Neural crest cell (in vitro differentiated cells): ENCODE data around the gene KIF26B. TPM values are rescaled to one million over a fixed set of nuclear protein-coding genes. Genes with fewer than 3 reads are reported as not detected.

ENCODE experiments used
- DNase-seq: peaks from one replicate; pipeline ENCODE4 v3.0.0; 2021; ENCODE audit warnings: low read depth, mixed read lengths, low spot score
- H3K27ac Mint-ChIP-seq: one replicate; pipeline ENCODE4 v1.8.0; 2021; ENCODE audit warnings: mild to moderate bottlenecking, mixed read lengths; ENCODE audit not compliant: unreplicated experiment
- H3K27me3 Mint-ChIP-seq: 2 replicates; pipeline ENCODE4 v1.8.0; 2021; ENCODE audit warnings: low read depth, mild to moderate bottlenecking, mixed read lengths
- H3K36me3 Mint-ChIP-seq: 2 replicates; pipeline ENCODE4 v1.8.0; 2021; ENCODE audit warnings: low read depth, mild to moderate bottlenecking, mixed read lengths
- H3K4me1 Mint-ChIP-seq: 2 replicates; pipeline ENCODE4 v1.8.0; 2021; ENCODE audit warnings: mixed read lengths
- H3K4me3 Mint-ChIP-seq: one replicate; pipeline ENCODE4 v1.8.0; 2021; ENCODE audit warnings: mild to moderate bottlenecking, mixed read lengths
- H3K9me3 Mint-ChIP-seq: 2 replicates; pipeline ENCODE4 v1.8.0; 2021; ENCODE audit warnings: mixed read lengths
- total RNA-seq: library from RNA; stranded (reverse); gene quantifications from 2 replicates; pipeline ENCODE4 v1.2.1, GENCODE V29; 2021
- TF ChIP-seq, protein P1 (sequence below): fragments of 200-600 bp; sonication (generic); conservative IDR thresholded peaks from 2 replicates; pipeline ENCODE4 v1.5.0; 2021; ENCODE audit warnings: antibody characterized with exemption, mild to moderate bottlenecking

The KIF26B gene
- total RNA-seq, 1 donor from 2014 or later = 6.2 TPM

DNA sequence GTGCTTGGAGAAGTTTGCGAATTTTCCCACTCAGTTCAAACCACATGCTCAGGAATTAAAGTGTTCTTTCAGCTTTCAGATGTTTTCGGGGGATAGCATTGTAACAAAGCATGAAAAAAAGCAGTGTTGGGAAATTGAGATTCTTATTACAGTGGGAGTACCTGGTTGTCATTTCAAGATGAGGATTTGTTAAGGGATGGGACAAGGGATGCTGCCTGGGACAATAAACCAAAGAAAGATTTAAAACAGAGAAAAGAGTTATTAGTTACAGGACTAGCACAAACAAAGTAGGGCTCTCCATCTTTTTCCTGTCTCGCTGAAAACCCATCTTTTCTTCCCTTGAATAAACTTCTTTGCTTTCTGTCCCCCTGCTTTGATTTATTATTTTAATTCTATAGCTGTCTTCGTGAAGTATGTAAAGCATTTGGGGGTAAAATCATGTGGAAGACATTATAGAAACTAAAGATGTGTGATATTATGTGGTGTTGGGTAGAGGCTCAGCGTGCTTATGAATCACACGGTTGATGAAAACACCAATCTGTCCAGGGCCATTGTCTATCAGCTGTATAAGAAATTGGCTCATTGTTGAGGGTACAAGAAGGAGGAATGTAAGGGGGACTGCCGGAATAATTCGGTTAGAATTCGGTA lies 277.6 kb downstream of the KIF26B start:
- H3K4me3 Mint-ChIP-seq = no peak overlapping the region
- no peak for DNase-seq
- H3K4me1 Mint-ChIP-seq = peaks cover 14% of the 10 kb centered on the region
- peaks cover 3% of the 10 kb centered on the region for H3K9me3 Mint-ChIP-seq
- H3K27ac Mint-ChIP-seq = no peak overlapping the region
- H3K27me3 Mint-ChIP-seq = peaks cover 2% of the 10 kb centered on the region
- TF ChIP-seq, protein P1, sequence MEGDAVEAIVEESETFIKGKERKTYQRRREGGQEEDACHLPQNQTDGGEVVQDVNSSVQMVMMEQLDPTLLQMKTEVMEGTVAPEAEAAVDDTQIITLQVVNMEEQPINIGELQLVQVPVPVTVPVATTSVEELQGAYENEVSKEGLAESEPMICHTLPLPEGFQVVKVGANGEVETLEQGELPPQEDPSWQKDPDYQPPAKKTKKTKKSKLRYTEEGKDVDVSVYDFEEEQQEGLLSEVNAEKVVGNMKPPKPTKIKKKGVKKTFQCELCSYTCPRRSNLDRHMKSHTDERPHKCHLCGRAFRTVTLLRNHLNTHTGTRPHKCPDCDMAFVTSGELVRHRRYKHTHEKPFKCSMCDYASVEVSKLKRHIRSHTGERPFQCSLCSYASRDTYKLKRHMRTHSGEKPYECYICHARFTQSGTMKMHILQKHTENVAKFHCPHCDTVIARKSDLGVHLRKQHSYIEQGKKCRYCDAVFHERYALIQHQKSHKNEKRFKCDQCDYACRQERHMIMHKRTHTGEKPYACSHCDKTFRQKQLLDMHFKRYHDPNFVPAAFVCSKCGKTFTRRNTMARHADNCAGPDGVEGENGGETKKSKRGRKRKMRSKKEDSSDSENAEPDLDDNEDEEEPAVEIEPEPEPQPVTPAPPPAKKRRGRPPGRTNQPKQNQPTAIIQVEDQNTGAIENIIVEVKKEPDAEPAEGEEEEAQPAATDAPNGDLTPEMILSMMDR = no peak
- peaks cover 7% of the 10 kb centered on the region for H3K36me3 Mint-ChIP-seq

DNA sequence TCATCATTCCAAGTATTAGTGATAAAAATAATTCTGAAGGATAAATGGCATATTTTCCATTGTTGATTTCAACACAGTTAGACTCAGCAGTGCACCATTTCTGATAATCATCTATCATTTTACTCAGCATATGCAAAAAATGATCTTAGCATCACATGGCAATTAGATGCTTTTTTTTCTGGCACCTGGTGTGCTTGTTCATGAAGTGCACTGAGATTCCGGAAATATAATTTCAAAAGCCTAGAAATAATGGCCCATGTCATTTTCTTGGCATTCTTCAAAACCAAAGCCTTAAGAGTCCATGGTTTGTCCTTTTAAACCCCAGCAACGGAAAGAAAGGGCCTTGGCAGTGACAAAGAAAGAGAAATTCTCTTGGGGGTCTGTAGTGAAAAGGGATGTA lies 278.8 kb downstream of the KIF26B start:
- TF ChIP-seq, protein P1 = no peak
- Mint-ChIP-seq H3K27me3 (peaks cover 2% of the 10 kb centered on the region), H3K9me3 (peaks cover 4% of the 10 kb centered on the region), H3K4me1 (peaks cover 14% of the 10 kb centered on the region), H3K36me3 (peaks cover 8% of the 10 kb centered on the region), H3K4me3 (no peak overlapping the region), H3K27ac (no peak overlapping the region)
- no peak for DNase-seq

DNA sequence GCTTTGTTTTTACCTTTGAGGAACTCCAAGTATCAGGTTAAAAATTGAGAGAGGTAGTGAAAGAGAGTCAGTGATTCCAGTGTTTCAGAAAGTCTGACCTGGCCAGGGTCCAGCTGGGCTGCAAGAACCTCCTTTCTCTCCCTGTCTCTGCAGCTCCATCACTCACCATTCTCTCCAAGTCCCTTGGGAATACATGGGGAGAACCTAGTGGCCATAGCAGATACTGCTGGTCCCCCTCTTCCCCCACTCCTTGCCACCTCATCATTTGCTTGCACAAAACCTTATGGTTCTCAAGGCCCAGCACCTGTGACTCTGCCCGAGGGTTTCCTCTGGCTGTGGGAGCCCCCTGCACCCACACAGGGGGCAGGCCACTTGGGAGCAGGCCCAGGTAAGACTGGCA lies 279.5 kb downstream of the KIF26B start:
- H3K4me3 Mint-ChIP-seq = no peak overlapping the region
- peaks cover 2% of the 10 kb centered on the region for H3K27me3 Mint-ChIP-seq
- peaks cover 8% of the 10 kb centered on the region for H3K36me3 Mint-ChIP-seq
- DNase-seq = no peak
- TF ChIP-seq, protein P1 = no peak
- H3K9me3 Mint-ChIP-seq = peaks cover 4% of the 10 kb centered on the region
- H3K4me1 Mint-ChIP-seq = peaks cover 14% of the 10 kb centered on the region
- no peak overlapping the region for H3K27ac Mint-ChIP-seq

DNA sequence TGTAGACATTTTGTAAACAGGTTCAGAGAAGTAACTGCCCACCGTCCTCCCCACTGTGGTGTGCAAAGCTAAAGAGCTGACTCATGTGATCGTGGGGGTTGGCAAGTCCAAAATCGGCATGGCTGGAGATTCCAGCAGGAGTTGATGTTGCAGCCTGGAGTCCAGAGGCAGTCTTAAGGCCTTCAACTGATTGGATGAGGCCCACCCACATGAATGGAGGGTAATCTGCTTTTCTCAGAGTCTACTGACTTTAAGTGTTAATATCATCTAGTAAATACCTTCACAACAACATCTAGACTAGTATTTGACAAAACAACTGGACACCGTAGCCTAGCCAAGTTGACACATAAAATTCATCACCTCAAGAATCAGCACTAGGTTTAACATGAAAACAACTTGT lies 281.6 kb downstream of the KIF26B start:
- TF ChIP-seq, protein P1 = no peak
- Mint-ChIP-seq H3K4me3 (no peak overlapping the region), H3K27me3 (peaks cover 2% of the 10 kb centered on the region), H3K9me3 (peaks cover 4% of the 10 kb centered on the region), H3K36me3 (peaks cover 8% of the 10 kb centered on the region), H3K4me1 (peaks cover 14% of the 10 kb centered on the region), H3K27ac (no peak overlapping the region)
- DNase-seq = no peak

DNA sequence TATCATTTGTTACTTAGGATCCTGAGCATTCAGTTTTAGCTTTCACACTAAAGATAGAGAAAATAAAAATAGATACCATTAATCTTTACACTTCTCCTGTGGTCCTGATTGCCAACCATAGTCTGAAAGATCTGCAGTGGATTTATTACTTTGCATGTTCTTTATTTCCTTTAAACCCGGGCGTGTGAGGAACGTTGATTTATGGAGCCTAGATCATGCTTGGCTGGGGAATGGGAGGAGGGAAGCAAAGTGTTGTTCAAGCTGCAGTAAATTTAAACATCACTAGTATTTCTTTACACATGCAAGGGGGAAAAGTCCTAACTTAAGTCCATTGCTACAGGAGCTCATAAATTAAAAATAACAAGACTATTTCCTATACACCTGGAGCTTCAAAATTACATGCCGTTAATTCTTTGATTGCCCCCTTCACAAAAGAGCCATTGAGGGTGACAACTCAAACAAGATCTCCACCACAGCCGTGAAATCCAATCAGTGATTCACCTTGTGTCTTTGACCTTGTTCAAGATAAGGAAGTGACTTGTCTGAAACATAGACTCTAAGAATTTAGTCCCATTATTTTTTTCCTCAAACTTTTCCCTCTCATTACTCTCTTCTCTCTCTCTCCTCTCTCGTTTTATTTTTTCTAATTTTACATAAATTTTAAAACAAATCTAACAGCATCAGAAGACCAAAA lies 282.7 kb downstream of the KIF26B start:
- H3K27ac Mint-ChIP-seq = no peak overlapping the region
- H3K27me3 Mint-ChIP-seq = peaks cover 2% of the 10 kb centered on the region
- H3K9me3 Mint-ChIP-seq = peaks cover 4% of the 10 kb centered on the region
- no peak overlapping the region for H3K4me3 Mint-ChIP-seq
- TF ChIP-seq, protein P1 = no peak
- DNase-seq = no peak
- H3K4me1 Mint-ChIP-seq = peaks cover 5% of the 10 kb centered on the region
- peaks cover 8% of the 10 kb centered on the region for H3K36me3 Mint-ChIP-seq
